ENCODE results near the gene LIPH.

Gene LIPH

GRCh38 chr3:185526349-185526951 is 25.9 kb downstream of the LIPH start:
- H3K36me3 ChIP-seq (ENCODE audit: control insufficient read depth in 5 of 5, insufficient read depth in 5 of 5, low read length in 5 of 5) = no peaks in the 10 kb centered on the region
- no peaks in the 10 kb centered on the region for H3K4me1 ChIP-seq (ENCODE audit: control insufficient read depth in 5 of 5, insufficient read depth in 5 of 5, low read length in 5 of 5)
- H3K27ac ChIP-seq (ENCODE audit: low read depth, low read length) = no peak overlapping the region
- no peaks in the 10 kb centered on the region for H3K9me3 ChIP-seq (ENCODE audit: control insufficient read depth in 5 of 5, low read length in 5 of 5)
- H3K27me3 ChIP-seq (ENCODE audit: control insufficient read depth in 5 of 5, insufficient read depth in 4 of 5, low read length in 5 of 5) = peaks cover 0 to 6% (median 2%) of the 10 kb centered on the region in 5 donors
- H3K4me3 ChIP-seq (ENCODE audit: low read depth in 1 of 5, low read length in 5 of 5) = no peak overlapping the region
- H3K9ac ChIP-seq (ENCODE audit: low read length in 5 of 5) = no peak overlapping the region

DNA sequence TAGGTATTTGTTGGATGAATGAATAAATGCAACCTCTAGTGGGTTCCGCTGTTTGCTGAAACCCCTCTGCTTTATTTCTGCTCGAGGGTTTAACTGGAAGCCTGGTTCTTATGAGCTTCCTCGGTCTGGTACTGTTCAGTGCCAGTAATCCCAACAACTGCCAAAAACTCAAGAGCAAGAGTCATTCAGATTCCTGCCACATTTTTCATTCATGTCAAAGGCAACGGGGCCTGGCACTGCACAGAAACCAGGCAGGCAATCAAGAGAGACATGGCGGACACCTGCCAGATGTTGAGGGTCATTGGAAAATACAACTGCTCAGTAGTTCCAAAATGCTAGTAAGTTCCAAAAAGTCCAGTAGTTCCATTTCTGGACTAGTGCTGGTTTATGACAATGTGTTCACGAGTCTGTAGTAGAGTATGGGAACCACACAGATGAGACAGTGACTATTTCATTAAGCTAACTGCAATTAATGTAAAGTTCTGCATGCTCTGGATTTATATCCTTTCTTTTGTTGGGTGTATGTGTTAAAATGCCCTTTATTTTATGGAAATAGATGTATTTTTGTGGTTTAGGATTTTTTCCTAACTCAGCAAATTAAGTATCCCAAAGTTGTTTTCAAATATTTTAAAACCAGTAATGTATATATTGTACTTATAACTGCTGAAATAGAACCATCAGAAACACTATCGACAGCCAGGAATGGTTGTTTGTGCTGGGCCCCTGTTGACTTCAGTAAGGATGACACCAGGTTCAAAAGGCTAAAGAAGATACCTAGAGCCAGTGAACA is 30.8 kb downstream of the LIPH start:
- Histone ChIP-seq H3K36me3 (ENCODE audit: control insufficient read depth in 5 of 5, insufficient read depth in 5 of 5, low read length in 5 of 5) (no peaks in the 10 kb centered on the region), H3K27ac (ENCODE audit: low read depth, low read length) (no peak overlapping the region), H3K4me3 (ENCODE audit: low read depth in 1 of 5, low read length in 5 of 5) (no peak overlapping the region), H3K9me3 (ENCODE audit: control insufficient read depth in 5 of 5, low read length in 5 of 5) (no peaks in the 10 kb centered on the region), H3K4me1 (ENCODE audit: control insufficient read depth in 5 of 5, insufficient read depth in 5 of 5, low read length in 5 of 5) (no peaks in the 10 kb centered on the region), H3K27me3 (ENCODE audit: control insufficient read depth in 5 of 5, insufficient read depth in 4 of 5, low read length in 5 of 5) (peaks cover 0 to 4% (median 0%) of the 10 kb centered on the region in 5 donors), H3K9ac (ENCODE audit: low read length in 5 of 5) (no peak overlapping the region)

DNA sequence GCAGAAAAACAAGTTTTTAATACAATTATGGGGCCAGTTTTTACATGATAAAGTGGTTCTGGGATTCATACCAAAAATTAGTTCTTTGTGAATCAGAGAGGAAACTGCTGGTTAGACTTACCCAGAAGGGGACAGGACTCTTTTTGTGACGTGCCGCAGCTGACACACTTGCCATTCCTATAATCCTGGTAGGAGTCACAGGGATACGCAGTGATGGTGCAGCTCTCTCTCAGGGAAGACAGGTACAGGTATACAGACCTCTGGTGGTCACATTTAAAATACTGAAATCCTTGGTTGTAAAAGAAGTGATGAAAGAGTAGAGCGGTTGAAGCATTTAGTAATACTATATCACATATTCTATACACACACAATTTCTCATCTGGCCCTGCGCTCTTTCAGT is 33.4 kb downstream of the LIPH start:
- Histone ChIP-seq H3K27me3 (ENCODE audit: control insufficient read depth in 5 of 5, insufficient read depth in 4 of 5, low read length in 5 of 5) (peaks cover 0 to 4% (median 0%) of the 10 kb centered on the region in 5 donors), H3K36me3 (ENCODE audit: control insufficient read depth in 5 of 5, insufficient read depth in 5 of 5, low read length in 5 of 5) (no peaks in the 10 kb centered on the region), H3K4me3 (ENCODE audit: low read depth in 1 of 5, low read length in 5 of 5) (no peak overlapping the region), H3K4me1 (ENCODE audit: control insufficient read depth in 5 of 5, insufficient read depth in 5 of 5, low read length in 5 of 5) (no peaks in the 10 kb centered on the region), H3K27ac (ENCODE audit: low read depth, low read length) (no peak overlapping the region), H3K9me3 (ENCODE audit: control insufficient read depth in 5 of 5, low read length in 5 of 5) (no peaks in the 10 kb centered on the region), H3K9ac (ENCODE audit: low read length in 5 of 5) (no peak overlapping the region)

GRCh38 chr3:185517387-185518130 is 34.8 kb downstream of the LIPH start:
- Histone ChIP-seq H3K36me3 (ENCODE audit: control insufficient read depth in 5 of 5, insufficient read depth in 5 of 5, low read length in 5 of 5) (no peaks in the 10 kb centered on the region), H3K4me1 (ENCODE audit: control insufficient read depth in 5 of 5, insufficient read depth in 5 of 5, low read length in 5 of 5) (no peaks in the 10 kb centered on the region), H3K27ac (ENCODE audit: low read depth, low read length) (no peak overlapping the region)

GRCh38 chr3:185511711-185512110 is 40.7 kb downstream of the LIPH start:
- Histone ChIP-seq H3K9me3 (ENCODE audit: control insufficient read depth in 5 of 5, low read length in 5 of 5) (no peaks in the 10 kb centered on the region), H3K27me3 (ENCODE audit: control insufficient read depth in 5 of 5, insufficient read depth in 4 of 5, low read length in 5 of 5) (peaks cover 0 to 2% (median 0%) of the 10 kb centered on the region in 5 donors), H3K9ac (ENCODE audit: low read length in 5 of 5) (no peak overlapping the region), H3K4me1 (ENCODE audit: control insufficient read depth in 5 of 5, insufficient read depth in 5 of 5, low read length in 5 of 5) (no peaks in the 10 kb centered on the region), H3K36me3 (ENCODE audit: control insufficient read depth in 5 of 5, insufficient read depth in 5 of 5, low read length in 5 of 5) (no peaks in the 10 kb centered on the region), H3K4me3 (ENCODE audit: low read depth in 1 of 5, low read length in 5 of 5) (no peak overlapping the region), H3K27ac (ENCODE audit: low read depth, low read length) (no peak overlapping the region)

More at GRCh38 chr3:185517387-185518130, 34.8 kb downstream of the LIPH start:
- Histone ChIP-seq H3K4me3 (ENCODE audit: low read depth in 1 of 5, low read length in 5 of 5) (no peak overlapping the region), H3K9ac (ENCODE audit: low read length in 5 of 5) (no peak overlapping the region), H3K9me3 (ENCODE audit: control insufficient read depth in 5 of 5, low read length in 5 of 5) (no peaks in the 10 kb centered on the region), H3K27me3 (ENCODE audit: control insufficient read depth in 5 of 5, insufficient read depth in 4 of 5, low read length in 5 of 5) (peaks cover 0 to 4% (median 0%) of the 10 kb centered on the region in 5 donors)

DNA sequence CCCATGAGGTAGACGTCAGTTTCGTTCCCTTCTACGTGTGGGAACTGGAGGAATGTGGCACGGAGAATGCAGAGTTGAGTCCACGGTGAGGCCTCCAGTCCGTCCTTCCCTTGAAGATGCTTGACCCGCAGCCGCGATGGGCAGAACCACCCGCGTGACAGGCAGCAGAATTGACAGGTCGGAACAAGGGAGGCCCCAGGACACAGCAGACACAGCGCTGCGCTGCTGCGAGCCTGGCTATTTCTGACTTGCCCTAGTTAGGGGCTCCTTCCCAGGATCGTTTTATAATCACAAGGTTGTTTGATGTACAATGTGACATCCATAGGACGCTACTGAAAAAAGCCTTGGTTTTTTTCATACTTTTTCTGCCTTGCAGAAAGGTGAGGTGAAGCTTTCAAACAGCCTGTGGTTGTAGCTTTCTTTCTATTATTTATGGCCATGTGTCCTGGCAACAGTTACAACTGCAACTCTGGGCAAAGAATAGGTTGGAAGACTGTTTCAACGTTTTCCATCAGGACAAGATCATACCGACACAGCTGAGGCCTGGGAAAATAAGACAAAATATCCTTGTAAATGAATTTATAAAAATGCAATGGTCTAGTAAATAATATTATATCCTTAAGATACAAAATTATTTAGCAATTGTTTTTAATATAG is 43.9 kb downstream of the LIPH start:
- Histone ChIP-seq H3K4me3 (ENCODE audit: low read depth in 1 of 5, low read length in 5 of 5) (no peak overlapping the region), H3K36me3 (ENCODE audit: control insufficient read depth in 5 of 5, insufficient read depth in 5 of 5, low read length in 5 of 5) (no peaks in the 10 kb centered on the region), H3K4me1 (ENCODE audit: control insufficient read depth in 5 of 5, insufficient read depth in 5 of 5, low read length in 5 of 5) (no peaks in the 10 kb centered on the region), H3K9ac (ENCODE audit: low read length in 5 of 5) (peak overlapping the region in 1 of 5 donors; percentile 31), H3K27ac (ENCODE audit: low read depth, low read length) (no peak overlapping the region), H3K9me3 (ENCODE audit: control insufficient read depth in 5 of 5, low read length in 5 of 5) (no peaks in the 10 kb centered on the region), H3K27me3 (ENCODE audit: control insufficient read depth in 5 of 5, insufficient read depth in 4 of 5, low read length in 5 of 5) (peaks cover 0 to 2% (median 0%) of the 10 kb centered on the region in 5 donors)

GRCh38 chr3:185507883-185508282 is 44.5 kb downstream of the LIPH start:
- no peak overlapping the region for H3K4me3 ChIP-seq (ENCODE audit: low read depth in 1 of 5, low read length in 5 of 5)
- H3K27ac ChIP-seq (ENCODE audit: low read depth, low read length) = no peak overlapping the region
- no peaks in the 10 kb centered on the region for H3K9me3 ChIP-seq (ENCODE audit: control insufficient read depth in 5 of 5, low read length in 5 of 5)
- peaks cover 0 to 2% (median 0%) of the 10 kb centered on the region in 5 donors for H3K27me3 ChIP-seq (ENCODE audit: control insufficient read depth in 5 of 5, insufficient read depth in 4 of 5, low read length in 5 of 5)
- no peaks in the 10 kb centered on the region for H3K4me1 ChIP-seq (ENCODE audit: control insufficient read depth in 5 of 5, insufficient read depth in 5 of 5, low read length in 5 of 5)
- H3K9ac ChIP-seq (ENCODE audit: low read length in 5 of 5) = peak overlapping the region in 1 of 5 donors; percentile 31
- H3K36me3 ChIP-seq (ENCODE audit: control insufficient read depth in 5 of 5, insufficient read depth in 5 of 5, low read length in 5 of 5) = no peaks in the 10 kb centered on the region

DNA sequence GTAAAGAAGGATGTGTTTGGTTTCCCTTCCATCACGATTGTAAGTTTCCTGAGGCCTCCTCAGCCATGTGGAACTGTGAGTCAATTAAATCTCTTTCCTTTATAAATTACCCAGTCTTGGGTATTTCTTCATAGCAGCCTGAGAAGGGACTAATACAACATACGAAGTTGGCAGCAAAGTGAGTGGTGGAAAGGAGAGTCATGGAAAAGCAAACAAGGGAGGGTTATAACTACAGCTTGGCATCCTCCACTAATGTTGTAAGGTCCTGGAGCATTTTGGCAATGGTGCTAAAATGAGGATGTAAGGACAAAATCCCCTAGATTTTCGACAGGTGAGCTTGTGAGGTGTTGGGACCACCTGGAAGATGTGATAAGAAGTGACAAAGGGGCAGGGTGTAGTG is 47.8 kb downstream of the LIPH start:
- no peaks in the 10 kb centered on the region for H3K36me3 ChIP-seq (ENCODE audit: control insufficient read depth in 5 of 5, insufficient read depth in 5 of 5, low read length in 5 of 5)
- peaks cover 0 to 2% (median 0%) of the 10 kb centered on the region in 5 donors for H3K27me3 ChIP-seq (ENCODE audit: control insufficient read depth in 5 of 5, insufficient read depth in 4 of 5, low read length in 5 of 5)
- H3K9ac ChIP-seq (ENCODE audit: low read length in 5 of 5) = no peak overlapping the region
- H3K27ac ChIP-seq (ENCODE audit: low read depth, low read length) = no peak overlapping the region
- no peak overlapping the region for H3K4me3 ChIP-seq (ENCODE audit: low read depth in 1 of 5, low read length in 5 of 5)
- H3K4me1 ChIP-seq (ENCODE audit: control insufficient read depth in 5 of 5, insufficient read depth in 5 of 5, low read length in 5 of 5) = no peaks in the 10 kb centered on the region
- H3K9me3 ChIP-seq (ENCODE audit: control insufficient read depth in 5 of 5, low read length in 5 of 5) = no peaks in the 10 kb centered on the region

GRCh38 chr3:185503521-185503920 is 48.9 kb downstream of the LIPH start:
- Histone ChIP-seq H3K27me3 (ENCODE audit: control insufficient read depth in 5 of 5, insufficient read depth in 4 of 5, low read length in 5 of 5) (peaks cover 0 to 2% (median 0%) of the 10 kb centered on the region in 5 donors), H3K9ac (ENCODE audit: low read length in 5 of 5) (no peak overlapping the region), H3K4me3 (ENCODE audit: low read depth in 1 of 5, low read length in 5 of 5) (no peak overlapping the region), H3K4me1 (ENCODE audit: control insufficient read depth in 5 of 5, insufficient read depth in 5 of 5, low read length in 5 of 5) (peaks cover 0 to 4% (median 3%) of the 10 kb centered on the region in 5 donors), H3K9me3 (ENCODE audit: control insufficient read depth in 5 of 5, low read length in 5 of 5) (no peaks in the 10 kb centered on the region), H3K36me3 (ENCODE audit: control insufficient read depth in 5 of 5, insufficient read depth in 5 of 5, low read length in 5 of 5) (no peaks in the 10 kb centered on the region), H3K27ac (ENCODE audit: low read depth, low read length) (no peak overlapping the region)

All from subcutaneous abdominal adipose tissue (tissue), 5 donors.